Measurements from ENCODE around the gene CYP21A2. TPM values are rescaled to one million over a fixed set of nuclear protein-coding genes. Genes with fewer than 3 reads are reported as not detected.

The CYP21A2 gene
- total RNA-seq, 2 donors from 2014 or later, result 0.35 TPM; not detected in 1

DNA sequence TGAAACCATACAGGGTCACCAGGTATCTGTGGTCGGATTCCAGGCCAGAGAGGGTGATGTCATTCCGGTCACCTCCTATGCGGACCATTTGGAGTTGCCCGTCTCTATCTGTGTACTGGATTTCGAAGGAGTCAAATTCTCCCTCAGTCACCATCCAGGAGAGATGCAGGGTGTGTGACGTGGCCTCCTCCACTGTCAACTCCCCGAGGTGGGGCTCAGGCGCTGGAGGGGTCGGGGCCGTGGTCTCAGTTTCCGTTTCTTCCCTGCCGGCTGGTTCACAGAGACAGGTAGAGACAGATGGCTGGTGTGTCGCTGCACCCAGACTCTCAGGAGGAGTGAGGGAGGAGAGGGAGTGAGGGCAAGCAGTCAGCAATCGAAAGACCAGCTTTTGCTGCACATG lies 30.7 kb downstream of the CYP21A2 start:
- Histone ChIP-seq H3K27me3 (ENCODE audit: control insufficient read depth, insufficient read depth, low read length, poor library complexity, severe bottlenecking) (no peaks in the 10 kb centered on the region), H3K9ac (ENCODE audit: extremely low read depth, low read length, poor library complexity, severe bottlenecking) (no peak overlapping the region), H3K9me3 (ENCODE audit: control insufficient read depth, low read length) (no peaks in the 10 kb centered on the region), H3K27ac (ENCODE audit: low read depth, low read length) (no peak overlapping the region), H3K4me1 (ENCODE audit: control insufficient read depth, insufficient read depth, low read length) (no peaks in the 10 kb centered on the region), H3K4me3 (ENCODE audit: low read length) (no peak overlapping the region), H3K36me3 (ENCODE audit: control insufficient read depth, insufficient read depth, low read length) (no peaks in the 10 kb centered on the region)
- DNase-seq, result no peak
- 90 to 91% methylated on average over 7 to 14 of the region's 14 CpGs for WGBS, 2 experiments (ENCODE audit: insufficient coverage in 1 of 2, insufficient read length in 1 of 2)
- H3K9me3 Mint-ChIP-seq, result no peaks in the 10 kb centered on the region
- no peaks in the 10 kb centered on the region for H3K27me3 Mint-ChIP-seq (ENCODE audit: insufficient read depth)
- peaks cover 8% of the 10 kb centered on the region for H3K4me1 Mint-ChIP-seq
- no peak overlapping the region for H3K4me3 Mint-ChIP-seq
- no peak overlapping the region for H3K27ac Mint-ChIP-seq
- no peaks in the 10 kb centered on the region for H3K36me3 Mint-ChIP-seq (ENCODE audit: low read depth)
- TF ChIP-seq CTCF (conservative IDR thresholded peaks at IDR 0.05), result no peak

GRCh38 chr6:32069460-32069859 lies 31.2 kb downstream of the CYP21A2 start:
- no peak overlapping the region for H3K27ac Mint-ChIP-seq
- H3K27me3 Mint-ChIP-seq (ENCODE audit: insufficient read depth), result no peaks in the 10 kb centered on the region
- H3K36me3 Mint-ChIP-seq (ENCODE audit: low read depth), result no peaks in the 10 kb centered on the region
- Histone ChIP-seq H3K27me3 (ENCODE audit: control insufficient read depth, insufficient read depth, low read length, poor library complexity, severe bottlenecking) (no peaks in the 10 kb centered on the region), H3K27ac (ENCODE audit: low read depth, low read length) (no peak overlapping the region), H3K4me3 (ENCODE audit: low read length) (no peak overlapping the region), H3K9ac (ENCODE audit: extremely low read depth, low read length, poor library complexity, severe bottlenecking) (no peak overlapping the region), H3K9me3 (ENCODE audit: control insufficient read depth, low read length) (no peaks in the 10 kb centered on the region), H3K36me3 (ENCODE audit: control insufficient read depth, insufficient read depth, low read length) (no peaks in the 10 kb centered on the region), H3K4me1 (ENCODE audit: control insufficient read depth, insufficient read depth, low read length) (no peaks in the 10 kb centered on the region)
- no peak overlapping the region for H3K4me3 Mint-ChIP-seq
- H3K9me3 Mint-ChIP-seq, result no peaks in the 10 kb centered on the region
- TF ChIP-seq CTCF (conservative IDR thresholded peaks at IDR 0.05), result no peak
- no peak for DNase-seq
- H3K4me1 Mint-ChIP-seq, result peaks cover 8% of the 10 kb centered on the region
- 94% methylated on average over 17 of the region's 17 CpGs for WGBS, 2 experiments (ENCODE audit: insufficient coverage in 1 of 2, insufficient read length in 1 of 2)

DNA sequence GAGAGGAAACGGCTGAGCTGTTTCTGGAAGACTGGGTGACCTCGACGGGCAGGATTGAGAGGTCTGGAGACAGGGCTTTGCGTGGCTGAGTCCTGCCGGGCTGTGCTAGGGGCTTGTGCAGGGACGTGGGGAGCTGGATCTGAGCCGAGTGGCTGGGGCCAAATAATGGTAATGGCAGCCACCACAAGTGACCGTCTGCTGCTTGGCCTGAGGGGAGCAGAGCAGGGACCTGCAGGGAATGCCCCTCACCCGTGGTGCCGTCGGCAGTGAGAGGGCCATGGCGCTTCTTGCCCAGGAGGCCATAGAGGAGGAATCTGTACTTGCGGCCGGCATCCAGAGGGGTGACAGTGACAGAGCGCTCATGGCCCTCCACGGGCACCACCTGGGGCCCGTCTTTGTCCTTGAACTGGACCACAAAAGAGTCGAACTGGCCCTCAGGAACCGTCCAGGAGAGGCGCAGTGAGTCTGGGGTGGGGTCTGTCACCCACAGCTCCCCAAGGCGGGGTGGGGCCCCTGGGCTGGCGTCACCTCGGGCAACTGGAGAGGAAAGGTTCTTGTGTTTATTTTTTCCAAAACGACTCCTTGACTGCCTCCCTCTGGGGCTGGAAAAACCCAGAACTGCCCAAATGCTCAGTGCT lies 31.8 kb downstream of the CYP21A2 start:
- no peaks in the 10 kb centered on the region for H3K27me3 ChIP-seq (ENCODE audit: control insufficient read depth, insufficient read depth, low read length, poor library complexity, severe bottlenecking)
- Mint-ChIP-seq H3K4me1 (peaks cover 8% of the 10 kb centered on the region), H3K9me3 (no peaks in the 10 kb centered on the region), H3K36me3 (ENCODE audit: low read depth) (no peaks in the 10 kb centered on the region), H3K27me3 (ENCODE audit: insufficient read depth) (peaks cover 1% of the 10 kb centered on the region), H3K27ac (no peak overlapping the region), H3K4me3 (no peak overlapping the region)
- no peaks in the 10 kb centered on the region for H3K4me1 ChIP-seq (ENCODE audit: control insufficient read depth, insufficient read depth, low read length)
- H3K27ac ChIP-seq (ENCODE audit: low read depth, low read length), result no peak overlapping the region
- H3K36me3 ChIP-seq (ENCODE audit: control insufficient read depth, insufficient read depth, low read length), result no peaks in the 10 kb centered on the region
- H3K9ac ChIP-seq (ENCODE audit: extremely low read depth, low read length, poor library complexity, severe bottlenecking), result no peak overlapping the region
- no peak overlapping the region for H3K4me3 ChIP-seq (ENCODE audit: low read length)
- no peak for TF ChIP-seq CTCF (conservative IDR thresholded peaks at IDR 0.05)
- no peak for DNase-seq
- 93 to 95% methylated on average over 12 to 24 of the region's 24 CpGs for WGBS, 2 experiments (ENCODE audit: insufficient coverage in 1 of 2, insufficient read length in 1 of 2)
- H3K9me3 ChIP-seq (ENCODE audit: control insufficient read depth, low read length), result no peaks in the 10 kb centered on the region

All from endodermal cell (in vitro differentiated cells).